ENCODE results near the gene IL12RB1. TPM values are rescaled to one million over a fixed set of nuclear protein-coding genes. Genes with fewer than 3 reads are reported as not detected.
"Not testable (repeated sequence)": the region's sequence is repeated elsewhere in the genome, so short reads cannot be mapped to it uniquely, and the experiment has no call there.

IL12RB1 gene
- total RNA-seq, 1 experiment from 2014 or later = not detected

- no peak for DNase-seq (ENCODE audit: low spot score)
Observed at GRCh38 chr19:18046059-18046718, 40.5 kb downstream of the IL12RB1 start.

GRCh38 chr19:18045307-18046050 lies 41.3 kb downstream of the IL12RB1 start:
- DNase-seq (ENCODE audit: low spot score) = no peak

GRCh38 chr19:18044825-18045304 lies 41.9 kb downstream of the IL12RB1 start:
- peak; percentile 59 for DNase-seq (ENCODE audit: low spot score)

- DNase-seq (ENCODE audit: low spot score) = no peak
Observed at GRCh38 chr19:18043676-18044075, 43.1 kb downstream of the IL12RB1 start.

GRCh38 chr19:18041054-18041453 lies 45.7 kb downstream of the IL12RB1 start:
- no peak for DNase-seq (ENCODE audit: low spot score)

- not testable (repeated sequence) for DNase-seq (ENCODE audit: low spot score)
Observed at GRCh38 chr19:18032102-18032501, 54.6 kb downstream of the IL12RB1 start.

- not testable (repeated sequence) for DNase-seq (ENCODE audit: low spot score)
Observed at GRCh38 chr19:18031401-18031800, 55.3 kb downstream of the IL12RB1 start.

- peak; percentile 59 for DNase-seq (ENCODE audit: low spot score)
Observed at GRCh38 chr19:18029617-18030338, 57.0 kb downstream of the IL12RB1 start.

GRCh38 chr19:18027151-18027550 lies 59.6 kb downstream of the IL12RB1 start:
- DNase-seq (ENCODE audit: low spot score) = no peak

GRCh38 chr19:18023622-18024251 lies 63.0 kb downstream of the IL12RB1 start:
- DNase-seq (ENCODE audit: low spot score) = no peak

- peak; percentile 74 for DNase-seq (ENCODE audit: low spot score)
Observed at GRCh38 chr19:18021121-18021755, 65.5 kb downstream of the IL12RB1 start.

GRCh38 chr19:18020212-18021085 lies 66.3 kb downstream of the IL12RB1 start:
- peak; percentile 56 for DNase-seq (ENCODE audit: low spot score)

- no peak for DNase-seq (ENCODE audit: low spot score)
Observed at GRCh38 chr19:18017275-18018083, 69.3 kb downstream of the IL12RB1 start.

GRCh38 chr19:18016209-18016910 lies 70.4 kb downstream of the IL12RB1 start:
- DNase-seq (ENCODE audit: low spot score) = no peak

- no peak for DNase-seq (ENCODE audit: low spot score)
Observed at GRCh38 chr19:18014197-18014596, 72.5 kb downstream of the IL12RB1 start.

GRCh38 chr19:18013210-18014111 lies 73.3 kb downstream of the IL12RB1 start:
- DNase-seq (ENCODE audit: low spot score) = no peak

- no peak for DNase-seq (ENCODE audit: low spot score)
Observed at GRCh38 chr19:18010149-18010548, 76.6 kb downstream of the IL12RB1 start.

Data from HT-29 (cell line).